HG03025 (cell line): ENCODE data around the gene RPLP1.

Source experiments
- ATAC-seq: cut with Tn5 transposase; IDR thresholded peaks from one replicate; pipeline ENCODE4 v1.9.1; 2021; ENCODE audit warnings: mild to moderate bottlenecking, moderate library complexity; ENCODE audit not compliant: unreplicated experiment, low FRiP score

The RPLP1 gene

GRCh38 chr15:69491038-69491505 is 38.5 kb downstream of the RPLP1 start:
- no peak for ATAC-seq

GRCh38 chr15:69493406-69493805 is 40.8 kb downstream of the RPLP1 start:
- no peak for ATAC-seq

GRCh38 chr15:69496001-69496400 is 43.4 kb downstream of the RPLP1 start:
- ATAC-seq, result no peak

GRCh38 chr15:69497076-69497475 is 44.5 kb downstream of the RPLP1 start:
- no peak for ATAC-seq

GRCh38 chr15:69497667-69498066 is 45.0 kb downstream of the RPLP1 start:
- no peak for ATAC-seq

- no peak for ATAC-seq
Observed at GRCh38 chr15:69498282-69498681, 45.7 kb downstream of the RPLP1 start.

- no peak for ATAC-seq
Observed at GRCh38 chr15:69498987-69499386, 46.4 kb downstream of the RPLP1 start.

- ATAC-seq, result no peak
Observed at GRCh38 chr15:69499521-69500211, 47.0 kb downstream of the RPLP1 start.

GRCh38 chr15:69500339-69500738 is 47.7 kb downstream of the RPLP1 start:
- ATAC-seq, result no peak

- no peak for ATAC-seq
Observed at GRCh38 chr15:69501456-69501855, 48.8 kb downstream of the RPLP1 start.

GRCh38 chr15:69502470-69503045 is 49.9 kb downstream of the RPLP1 start:
- ATAC-seq, result no peak

- ATAC-seq, result no peak
Observed at GRCh38 chr15:69504352-69505040, 51.9 kb downstream of the RPLP1 start.
